Limb (tissue), 2 donors: ENCODE measurements around the gene SHD.
"Not testable (repeated sequence)": the region's sequence is repeated elsewhere in the genome, so short reads cannot be mapped to it uniquely, and the experiment has no call there.

Experiments
- DNase-seq, 2 donors: peaks; one replicate each; pipeline ENCODE4 v3.0.0-alpha.2; 2016; ENCODE audit errors: extremely low spot score in 2 of 2

The SHD gene, protein sequence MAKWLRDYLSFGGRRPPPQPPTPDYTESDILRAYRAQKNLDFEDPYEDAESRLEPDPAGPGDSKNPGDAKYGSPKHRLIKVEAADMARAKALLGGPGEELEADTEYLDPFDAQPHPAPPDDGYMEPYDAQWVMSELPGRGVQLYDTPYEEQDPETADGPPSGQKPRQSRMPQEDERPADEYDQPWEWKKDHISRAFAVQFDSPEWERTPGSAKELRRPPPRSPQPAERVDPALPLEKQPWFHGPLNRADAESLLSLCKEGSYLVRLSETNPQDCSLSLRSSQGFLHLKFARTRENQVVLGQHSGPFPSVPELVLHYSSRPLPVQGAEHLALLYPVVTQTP

DNA sequence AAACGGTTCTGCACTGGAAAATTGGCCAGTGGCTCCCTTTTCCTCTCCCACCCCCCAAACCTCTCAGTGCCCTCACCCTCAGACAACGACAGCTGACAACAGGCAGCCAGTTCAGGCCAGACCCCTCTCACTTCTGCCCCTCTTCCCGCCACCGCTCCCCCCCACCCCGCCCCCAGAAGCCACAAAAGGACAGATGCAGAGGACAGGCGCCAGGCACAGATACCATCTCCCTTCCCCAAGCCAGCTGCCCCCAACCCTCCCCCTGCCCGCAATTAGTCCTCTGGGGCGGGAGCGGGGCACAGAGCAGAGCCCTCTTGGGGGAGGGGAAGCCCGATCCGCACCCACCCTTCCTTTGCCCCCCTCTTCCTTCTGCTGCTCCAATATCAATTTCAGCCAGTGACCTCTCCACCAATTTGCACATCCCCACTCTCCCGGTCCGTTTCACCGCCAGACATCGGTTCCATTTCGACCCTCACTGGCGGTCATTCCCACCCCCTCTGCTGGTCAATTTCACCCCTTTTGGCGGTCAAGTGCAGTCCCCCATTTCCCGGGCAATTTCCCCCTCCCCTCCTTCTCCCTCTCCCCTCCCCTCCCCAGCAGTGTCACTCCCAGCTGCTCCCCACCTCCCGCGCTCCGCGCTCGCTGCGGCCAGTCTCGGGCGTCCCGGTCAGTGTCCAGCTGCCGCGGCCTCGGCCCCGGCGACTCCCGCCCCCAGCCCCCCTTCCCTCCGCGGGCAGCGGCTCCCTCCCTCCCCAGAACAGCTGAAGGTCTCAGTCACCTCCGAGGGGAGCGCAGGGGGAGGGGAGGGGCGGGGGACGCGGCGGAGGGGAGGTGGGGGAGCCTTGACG lies at the start of gene SHD:
Gene SHD (plus strand): TSS at position 848 of the 848 bp plus-strand sequence. CDS start 798 bp downstream, outside the sequence.
- DNase-seq = peak; percentile 49 to 77

DNA sequence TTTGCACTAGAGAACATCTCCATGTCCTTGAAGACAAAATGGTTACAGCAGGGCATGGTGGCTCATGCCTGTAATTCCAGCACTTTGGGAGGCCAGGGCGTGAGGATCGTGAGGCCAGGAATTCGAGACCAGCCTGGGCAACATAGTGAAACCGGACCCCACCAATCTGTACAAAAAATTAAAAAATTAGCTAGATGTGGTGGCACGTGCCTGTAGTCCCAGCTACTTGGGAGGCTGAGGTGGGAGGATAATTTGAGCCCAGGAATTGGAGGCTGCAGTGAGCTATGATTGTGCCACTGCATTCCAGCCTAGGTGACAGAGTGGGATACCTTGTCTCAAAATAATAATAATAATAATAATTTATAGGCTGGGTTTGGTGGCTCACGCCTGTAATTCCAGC lies 48.8 kb upstream of the SHD start:
- DNase-seq = not testable (repeated sequence)

DNA sequence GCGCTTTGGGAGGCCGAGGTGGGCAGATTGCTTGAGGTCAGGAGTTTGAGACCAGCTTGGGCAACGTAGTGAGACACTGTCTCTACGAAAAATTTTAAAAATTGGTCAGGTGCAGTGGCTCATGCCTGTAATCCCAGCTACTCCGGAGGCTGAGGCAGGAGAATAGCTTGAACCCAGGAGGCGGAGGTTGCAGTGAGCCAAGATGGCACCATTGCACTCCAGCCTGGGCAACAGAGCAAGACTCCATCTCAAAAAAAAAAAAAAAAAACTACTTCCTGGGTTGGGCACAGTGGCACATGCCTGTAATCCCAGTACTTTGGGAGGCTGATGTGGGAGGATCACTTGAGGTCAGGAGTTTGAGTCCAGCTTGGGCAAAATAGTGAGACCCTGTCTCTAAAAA lies 47.5 kb upstream of the SHD start:
- not testable (repeated sequence) for DNase-seq

DNA sequence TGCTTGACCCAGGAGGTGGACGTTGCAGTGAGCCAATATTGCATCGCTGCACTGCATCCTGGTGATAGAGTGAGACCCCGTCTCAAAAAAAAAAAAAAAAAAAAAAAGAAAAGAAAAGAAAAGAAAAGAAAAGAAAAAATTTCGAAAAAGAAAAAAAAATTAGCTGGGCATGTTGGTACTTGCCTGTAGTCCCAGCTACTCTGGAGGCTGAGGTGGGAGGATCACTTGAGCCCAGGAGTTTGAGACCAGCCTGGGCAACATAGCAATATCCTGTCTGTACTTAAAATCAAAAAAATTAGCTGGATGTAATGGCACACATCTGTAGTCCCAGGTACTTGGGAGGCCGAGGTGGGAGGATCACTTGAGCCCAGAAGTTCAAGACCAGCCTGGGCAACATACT lies 46.9 kb upstream of the SHD start:
- not testable (repeated sequence) for DNase-seq

DNA sequence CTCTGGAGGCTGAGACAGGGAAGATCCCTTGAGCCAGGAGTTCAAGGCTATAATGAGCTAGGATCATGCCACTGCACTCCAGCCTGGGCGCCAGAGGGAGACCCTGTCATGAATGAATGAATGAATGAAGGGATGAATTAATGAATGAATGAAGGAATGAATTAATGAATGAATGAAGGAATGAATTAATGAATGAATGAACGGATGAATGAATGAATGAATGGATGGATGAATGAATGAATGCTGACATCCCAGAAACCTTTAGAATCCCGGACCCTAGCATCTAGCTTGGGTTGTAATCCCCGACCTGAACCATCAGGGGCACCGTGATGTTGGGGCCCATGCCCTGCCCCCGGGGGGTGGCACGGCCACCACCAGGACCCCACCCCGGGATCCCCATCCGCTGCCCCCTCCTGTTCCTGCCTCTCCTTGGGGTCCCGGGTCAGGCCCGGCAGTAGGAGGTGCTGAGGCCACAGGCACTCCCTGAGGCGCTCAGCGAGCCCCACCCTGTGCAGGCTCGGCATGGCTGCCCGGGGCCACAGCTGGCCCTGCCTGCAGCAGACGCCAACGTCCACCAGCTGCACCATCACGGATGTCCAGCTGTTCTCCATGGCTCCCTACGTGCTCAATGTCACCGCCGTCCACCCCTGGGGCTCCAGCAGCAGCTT lies 46.3 kb upstream of the SHD start:
- no peak for DNase-seq

DNA sequence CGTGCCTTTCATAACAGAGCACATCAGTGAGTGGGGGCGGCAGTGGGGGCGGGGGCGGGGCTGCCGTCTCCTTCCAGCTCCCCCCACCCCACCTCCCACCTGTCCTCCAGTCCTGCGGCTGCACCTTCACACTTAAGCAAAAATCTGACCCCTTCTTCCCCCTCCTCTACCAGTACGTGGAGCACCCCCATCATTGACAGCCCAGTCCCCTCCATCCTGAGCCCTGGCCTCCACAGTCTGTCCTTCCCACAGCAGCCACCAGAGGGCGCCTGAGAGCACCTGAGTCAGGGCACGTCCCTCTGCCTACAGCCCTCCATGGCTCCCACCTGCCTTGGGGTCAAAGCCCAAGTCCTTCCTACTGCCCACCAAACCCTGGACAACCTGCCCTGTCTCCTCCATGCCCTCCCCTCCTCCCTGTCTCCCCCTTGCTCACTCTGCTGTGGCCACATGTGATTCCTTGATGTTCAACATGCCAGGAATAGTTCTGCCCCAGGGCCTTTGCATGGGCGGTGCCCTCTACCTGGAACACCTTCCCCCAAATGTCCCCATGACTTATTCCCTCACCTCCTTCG lies 45.7 kb upstream of the SHD start:
- DNase-seq = peak in 1 of 2 donors; percentile 69

DNA sequence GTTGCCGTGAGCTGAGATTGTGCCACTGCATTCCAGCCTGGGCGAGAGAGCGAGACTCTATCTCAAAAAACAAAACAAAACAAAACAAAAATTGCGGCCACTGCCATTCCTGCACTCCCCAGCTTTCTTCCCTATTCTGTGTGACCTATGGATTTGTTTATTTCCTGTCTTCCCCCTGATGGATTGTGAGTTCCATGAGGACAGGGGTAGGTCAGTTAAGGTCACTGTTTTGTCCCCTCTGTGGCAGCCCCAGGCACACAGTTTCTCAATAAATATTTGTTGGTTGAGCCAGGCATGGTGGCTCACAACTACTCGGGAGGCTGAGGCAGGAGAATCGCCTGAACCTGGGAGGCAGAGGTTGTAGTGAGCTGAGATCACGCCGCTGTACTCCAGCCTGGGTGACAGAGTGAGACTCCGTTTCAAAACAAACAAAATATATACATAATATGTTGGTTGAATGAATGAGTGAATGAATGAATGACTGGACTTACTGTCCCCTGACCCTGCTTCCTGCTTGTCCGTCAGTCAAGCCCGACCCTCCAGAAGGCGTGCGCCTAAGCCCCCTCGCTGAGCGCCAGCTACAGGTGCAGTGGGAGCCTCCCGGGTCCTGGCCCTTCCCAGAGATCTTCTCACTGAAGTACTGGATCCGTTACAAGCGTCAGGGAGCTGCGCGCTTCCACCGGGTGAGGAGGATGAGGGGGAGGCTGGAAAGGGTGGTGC lies 44.8 kb upstream of the SHD start:
- no peak for DNase-seq

DNA sequence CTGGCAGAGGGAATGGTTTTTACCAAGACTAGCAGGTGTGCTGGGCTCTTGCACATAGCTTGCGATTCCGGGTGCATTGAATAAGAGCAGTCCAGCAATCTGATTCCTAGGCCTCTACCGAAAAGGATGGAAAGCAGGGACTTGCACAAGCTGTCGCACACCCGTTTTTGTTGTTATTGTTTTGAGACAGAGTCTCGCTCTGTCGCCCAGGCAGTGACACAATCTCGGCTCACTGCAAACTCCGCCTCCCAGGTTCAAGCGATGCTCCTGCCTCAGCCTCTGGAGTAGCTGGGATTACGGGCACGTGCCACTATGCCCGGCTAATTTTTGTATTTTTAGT lies 44.2 kb upstream of the SHD start:
- no peak for DNase-seq

DNA sequence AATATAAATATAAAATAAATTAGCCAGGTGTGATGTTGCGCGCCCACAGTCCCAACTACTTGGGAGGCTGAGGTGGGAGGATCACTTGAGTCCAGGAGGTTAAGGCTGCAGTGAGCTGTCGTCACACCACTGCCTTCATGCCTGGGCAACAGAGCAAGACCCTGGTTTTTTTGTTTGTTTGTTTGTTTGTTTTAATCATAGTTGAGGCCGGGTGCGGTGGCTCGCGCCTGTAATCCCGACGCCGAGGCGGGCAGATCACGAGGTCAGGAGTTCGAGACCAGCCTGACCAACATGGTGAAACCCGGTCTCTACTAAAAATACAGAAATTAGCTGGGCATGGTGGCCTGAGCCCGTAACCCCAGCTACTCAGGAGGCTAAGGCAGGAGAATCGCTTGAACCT lies 41.6 kb upstream of the SHD start:
- not testable (repeated sequence) for DNase-seq

DNA sequence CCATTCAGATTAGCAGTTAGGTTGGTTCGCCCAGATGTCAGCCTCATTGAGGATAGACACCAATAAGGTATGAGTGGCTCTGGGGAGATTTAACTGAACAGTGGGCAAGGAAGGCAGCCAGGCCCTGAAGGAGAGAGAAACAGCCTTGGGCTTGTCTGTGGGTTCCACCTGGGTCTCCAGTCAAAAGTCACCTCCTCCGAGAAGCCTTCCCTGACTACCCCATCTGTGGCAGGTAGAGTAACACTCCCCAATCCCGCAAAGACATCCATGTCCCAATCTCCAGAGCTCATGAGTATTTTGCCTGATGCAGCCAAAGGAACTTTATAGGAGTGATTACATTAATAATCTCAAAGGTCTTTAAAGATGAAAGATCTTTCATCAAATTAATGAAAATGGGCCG lies 40.2 kb upstream of the SHD start:
- DNase-seq = no peak

DNA sequence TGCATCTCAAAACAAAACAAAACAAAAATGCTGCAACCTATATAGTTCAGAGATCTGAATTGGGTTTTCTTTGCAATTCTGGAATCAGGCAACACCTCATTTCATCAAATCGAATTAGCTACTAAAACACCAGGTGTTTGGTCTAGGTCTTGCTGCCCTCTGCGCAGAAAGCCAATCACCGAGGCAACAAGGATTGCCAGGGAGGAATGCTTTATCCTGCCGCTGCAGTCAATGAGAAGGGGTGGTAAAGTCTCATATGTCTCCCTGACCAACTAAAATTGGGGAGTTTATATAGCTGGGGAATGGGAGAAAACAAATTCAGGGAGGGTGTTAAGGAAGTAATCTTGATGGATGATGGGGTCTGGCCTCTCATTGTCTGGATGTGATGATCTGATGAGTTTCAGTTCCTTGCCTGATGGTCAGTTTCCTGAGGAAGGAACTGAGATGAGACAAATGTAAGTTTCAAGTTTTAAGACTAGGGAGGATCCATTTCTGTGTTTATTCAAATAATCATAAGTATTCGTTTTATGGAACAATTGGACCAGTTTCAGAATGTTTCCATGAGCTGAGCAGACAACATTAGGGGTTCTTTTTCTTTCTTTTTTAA lies 37.1 kb upstream of the SHD start:
- DNase-seq = no peak

DNA sequence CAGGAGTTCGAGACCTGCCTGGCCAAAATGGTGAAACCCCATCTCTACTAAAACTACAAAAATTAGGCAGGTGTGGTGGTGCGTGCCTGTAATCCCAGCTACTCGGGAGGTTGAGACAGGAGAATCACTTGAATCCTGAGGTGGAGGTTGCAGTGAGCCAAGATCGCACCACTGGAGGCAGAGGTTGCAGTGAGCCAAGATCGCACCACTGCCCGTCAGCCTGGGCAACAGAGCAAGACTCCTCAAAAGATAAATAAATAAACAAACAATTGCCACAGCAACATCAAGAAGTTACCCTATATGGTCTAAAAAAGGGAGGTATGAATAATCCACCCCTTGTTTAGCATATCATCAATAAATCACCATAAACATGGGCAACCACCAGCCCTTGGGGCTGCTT lies 33.1 kb upstream of the SHD start:
- DNase-seq = not testable (repeated sequence)

DNA sequence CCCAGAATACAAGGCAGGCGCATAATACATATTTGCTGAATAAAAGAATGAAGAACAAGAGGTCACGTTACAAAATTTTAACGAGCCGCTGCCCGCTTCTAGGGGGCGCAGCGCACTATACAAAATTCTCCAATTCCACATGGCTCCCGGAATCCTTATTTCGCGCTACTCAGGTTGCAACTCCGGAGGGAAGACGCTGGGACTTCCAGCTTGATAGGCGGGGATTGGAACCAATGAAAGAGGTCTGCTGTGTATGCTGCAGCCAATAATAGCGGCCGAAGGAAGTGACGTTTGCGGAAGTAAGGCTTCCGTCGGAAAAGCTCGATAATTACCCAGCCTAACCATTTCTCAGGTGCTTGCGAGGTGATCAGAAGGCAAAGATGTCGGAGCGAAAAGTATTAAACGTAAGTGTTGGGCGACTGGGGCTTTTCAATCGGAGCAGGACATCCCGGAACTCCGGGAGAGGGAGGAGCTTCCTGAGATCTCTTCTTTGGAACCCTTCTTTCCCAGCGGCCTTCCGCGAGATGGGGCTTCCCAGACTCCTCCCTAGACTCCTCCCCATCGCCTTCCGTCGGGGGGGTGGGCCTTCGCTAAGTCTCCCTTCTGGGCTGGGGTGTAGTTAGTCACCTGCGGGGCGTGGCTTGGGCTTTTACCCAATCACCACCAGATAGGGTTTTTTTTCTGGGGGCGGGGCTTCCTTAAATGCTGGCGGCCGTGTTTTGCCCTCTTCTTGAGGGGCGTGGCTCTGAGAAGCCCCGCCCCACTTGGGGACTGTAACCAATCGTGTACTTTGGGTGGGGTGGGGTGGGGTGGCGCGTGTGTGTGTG lies 32.1 kb upstream of the SHD start, which contains the start of gene YJU2:
Gene YJU2 (plus strand): TSS at position 314 of the 827 bp plus-strand sequence. CDS start 67 bp downstream, at position 381.
- DNase-seq = peak; percentile 97 to 98

DNA sequence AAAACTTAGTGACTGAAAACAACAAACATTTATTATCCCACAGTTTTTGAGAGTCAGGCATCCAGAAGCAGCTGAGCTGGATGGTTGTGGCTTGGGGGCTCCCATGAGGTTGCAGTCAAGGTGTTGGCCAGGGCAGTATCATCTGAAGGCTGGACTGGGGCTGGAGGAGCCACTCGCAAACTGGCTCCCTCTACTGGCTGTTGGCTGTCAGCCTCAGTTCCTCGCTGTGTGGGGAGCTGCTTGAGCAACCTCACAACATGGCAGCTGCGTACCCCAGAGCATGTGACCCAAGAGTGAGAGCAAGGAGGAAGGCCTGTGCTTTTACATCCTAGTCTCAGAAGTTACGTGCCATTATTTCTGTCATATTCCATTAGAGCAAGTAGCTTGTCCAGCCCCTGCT lies 22.5 kb upstream of the SHD start:
- DNase-seq = no peak

DNA sequence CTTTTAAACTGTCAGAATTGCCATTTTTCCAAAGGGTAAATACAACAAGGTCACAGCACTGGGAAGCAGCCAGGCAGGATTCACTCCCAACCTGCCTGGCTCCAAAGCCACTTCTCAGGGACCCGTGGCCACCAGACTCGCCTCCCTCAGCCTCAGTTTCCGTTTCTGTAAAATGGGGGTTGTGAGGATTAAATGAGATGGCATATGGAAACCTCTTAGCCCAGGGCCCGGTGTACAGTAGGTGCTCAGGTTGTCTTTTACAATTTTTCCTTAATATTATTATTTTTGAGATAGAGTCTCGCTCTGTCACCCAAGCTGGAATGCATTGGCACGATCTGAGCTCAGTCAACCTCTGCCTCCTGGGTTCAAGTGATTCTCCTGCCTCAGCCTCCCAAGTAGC lies 22.0 kb upstream of the SHD start:
- DNase-seq = no peak

DNA sequence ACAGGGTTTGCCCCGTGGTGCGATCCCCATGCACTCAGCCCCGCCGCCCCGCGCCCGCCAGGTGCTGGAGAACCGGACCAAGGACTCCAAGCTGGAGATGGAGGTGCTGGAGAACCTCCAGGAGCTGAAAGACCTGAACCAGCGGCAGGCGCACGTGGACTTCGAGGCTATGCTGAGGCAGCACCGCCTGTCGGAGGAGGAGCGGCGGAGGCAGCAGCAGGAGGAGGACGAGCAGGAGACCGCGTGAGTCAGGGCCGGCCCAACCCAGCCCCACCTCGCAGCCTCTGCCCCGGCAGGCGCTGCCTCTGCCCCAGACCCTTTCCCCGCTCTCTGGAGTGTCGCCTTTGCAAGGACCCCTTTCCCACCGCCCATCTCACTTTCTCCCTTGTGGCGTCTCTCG lies 20.9 kb upstream of the SHD start:
- DNase-seq = no peak

DNA sequence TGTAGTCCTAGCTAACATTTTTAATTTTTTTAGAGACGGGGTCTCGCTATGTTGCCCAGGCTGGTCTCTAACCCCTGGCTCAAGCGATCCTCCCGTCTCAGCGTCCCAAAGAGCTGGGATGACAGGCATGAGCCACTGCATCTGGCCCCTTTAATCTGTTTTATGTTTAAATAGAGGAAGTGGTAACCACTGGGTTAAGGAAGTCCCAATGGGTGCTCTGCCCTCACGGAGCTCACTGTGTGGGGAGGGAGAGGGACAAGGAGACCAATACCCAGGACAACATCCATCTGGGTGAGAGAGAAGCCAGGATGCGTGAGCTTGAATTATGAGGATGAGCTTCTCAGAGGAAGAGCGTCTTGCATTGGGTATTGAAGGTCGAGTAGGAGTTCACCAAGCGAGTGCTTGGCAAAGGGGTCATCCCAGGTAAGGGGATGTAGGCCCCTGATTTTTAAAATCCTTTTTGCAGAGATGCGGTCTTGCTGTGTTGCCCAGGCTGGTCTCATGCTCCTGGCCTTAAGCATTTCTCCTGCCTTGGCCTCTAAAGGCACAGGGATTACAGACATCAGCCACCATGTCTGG lies 18.4 kb upstream of the SHD start:
- no peak for DNase-seq

DNA sequence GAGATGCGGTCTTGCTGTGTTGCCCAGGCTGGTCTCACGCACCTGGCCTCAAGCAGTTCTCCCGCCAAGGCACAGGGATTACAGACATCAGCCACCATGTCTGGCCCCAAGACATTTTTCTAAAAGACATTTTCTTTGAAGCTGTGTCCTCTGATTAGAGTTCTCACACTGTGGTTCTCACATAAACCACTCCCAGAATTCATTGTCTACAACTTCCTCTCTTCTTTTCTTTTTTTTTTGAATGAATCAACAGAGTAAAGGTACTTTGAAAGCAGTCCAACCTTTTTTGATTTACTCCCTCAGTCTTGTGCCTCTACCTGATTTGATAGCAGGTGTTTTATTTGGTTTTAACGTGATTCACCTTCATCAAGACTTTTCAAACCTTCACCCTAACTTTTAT lies 14.3 kb upstream of the SHD start:
- no peak for DNase-seq

DNA sequence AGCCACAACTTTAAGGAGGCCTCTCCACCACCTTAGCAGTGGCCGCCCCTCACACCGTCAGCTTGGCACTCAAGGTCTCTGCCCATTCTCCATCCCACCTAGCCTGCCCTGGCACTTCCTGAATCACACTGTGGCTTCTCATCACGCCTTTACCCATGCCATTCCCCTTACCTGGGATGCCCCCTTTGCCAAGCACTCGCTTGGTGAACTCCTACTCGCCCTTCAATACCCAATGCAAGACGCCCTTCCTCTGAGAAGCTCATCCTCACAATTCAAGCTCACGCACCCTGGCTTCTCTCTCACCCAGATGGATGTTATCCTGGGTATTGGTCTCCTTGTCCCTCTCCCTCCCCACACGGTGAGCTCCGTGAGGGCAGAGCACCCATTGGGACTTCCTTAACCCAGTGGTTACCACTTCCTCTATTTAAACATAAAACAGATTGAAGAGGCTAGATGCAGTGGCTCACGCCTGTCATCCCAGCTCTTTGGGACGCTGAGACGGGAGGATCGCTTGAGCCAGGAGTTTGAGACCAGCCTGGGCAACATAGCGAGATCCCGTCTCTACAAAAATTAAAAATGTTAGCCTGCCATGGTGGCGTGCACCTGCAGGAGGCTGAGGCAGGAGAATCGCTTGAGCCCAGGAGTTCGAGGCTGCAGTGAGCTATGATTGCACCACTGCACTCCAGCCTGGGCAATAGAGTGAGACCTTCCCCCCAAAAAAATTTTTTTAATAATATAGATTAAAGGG lies 12.6 kb upstream of the SHD start:
- no peak for DNase-seq
